ENCODE results near the gene B3GALNT2. TPM values are rescaled to one million over a fixed set of nuclear protein-coding genes. Genes with fewer than 3 reads are reported as not detected.

The B3GALNT2 gene
- total RNA-seq, 2 donors from 2014 or later = 17.7 to 24.9 TPM

DNA sequence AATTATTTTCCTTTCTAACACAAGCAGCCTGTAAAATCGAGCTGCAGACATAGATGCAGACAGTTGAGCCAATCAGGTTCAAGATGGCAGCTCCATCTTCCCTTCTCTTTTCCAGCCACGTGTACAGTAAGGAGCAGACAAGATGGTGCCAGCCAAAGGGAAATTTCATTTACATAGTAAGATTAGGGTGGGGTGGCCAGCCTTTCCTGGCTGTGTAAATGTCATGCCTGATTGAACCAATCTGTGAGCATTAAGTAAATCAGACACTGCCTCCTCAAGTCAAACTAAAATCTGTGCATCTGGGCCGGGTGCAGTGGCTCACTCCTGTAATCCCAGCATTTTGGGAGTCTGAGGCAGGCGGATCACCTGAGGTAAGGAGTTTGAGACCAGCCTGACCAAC, 76.8 kb downstream of the B3GALNT2 start:
- H3K9me3 ChIP-seq = no peaks in the 10 kb centered on the region
- no peaks in the 10 kb centered on the region for H3K36me3 ChIP-seq
- no peaks in the 10 kb centered on the region for H3K27me3 ChIP-seq
- H3K4me1 ChIP-seq = no peaks in the 10 kb centered on the region
- TF ChIP-seq, protein P1, sequence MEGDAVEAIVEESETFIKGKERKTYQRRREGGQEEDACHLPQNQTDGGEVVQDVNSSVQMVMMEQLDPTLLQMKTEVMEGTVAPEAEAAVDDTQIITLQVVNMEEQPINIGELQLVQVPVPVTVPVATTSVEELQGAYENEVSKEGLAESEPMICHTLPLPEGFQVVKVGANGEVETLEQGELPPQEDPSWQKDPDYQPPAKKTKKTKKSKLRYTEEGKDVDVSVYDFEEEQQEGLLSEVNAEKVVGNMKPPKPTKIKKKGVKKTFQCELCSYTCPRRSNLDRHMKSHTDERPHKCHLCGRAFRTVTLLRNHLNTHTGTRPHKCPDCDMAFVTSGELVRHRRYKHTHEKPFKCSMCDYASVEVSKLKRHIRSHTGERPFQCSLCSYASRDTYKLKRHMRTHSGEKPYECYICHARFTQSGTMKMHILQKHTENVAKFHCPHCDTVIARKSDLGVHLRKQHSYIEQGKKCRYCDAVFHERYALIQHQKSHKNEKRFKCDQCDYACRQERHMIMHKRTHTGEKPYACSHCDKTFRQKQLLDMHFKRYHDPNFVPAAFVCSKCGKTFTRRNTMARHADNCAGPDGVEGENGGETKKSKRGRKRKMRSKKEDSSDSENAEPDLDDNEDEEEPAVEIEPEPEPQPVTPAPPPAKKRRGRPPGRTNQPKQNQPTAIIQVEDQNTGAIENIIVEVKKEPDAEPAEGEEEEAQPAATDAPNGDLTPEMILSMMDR (IDR thresholded peaks at IDR 0.05) = no peak
- no peak overlapping the region for H3K9ac ChIP-seq (ENCODE audit: low read depth in 2 of 2, low read length in 2 of 2)
- no peak for DNase-seq
- intact Hi-C loops (cut with DNase I) = no loop called here
- H3K4me3 ChIP-seq = no peak overlapping the region
- no peak overlapping the region for H3K27ac ChIP-seq

DNA sequence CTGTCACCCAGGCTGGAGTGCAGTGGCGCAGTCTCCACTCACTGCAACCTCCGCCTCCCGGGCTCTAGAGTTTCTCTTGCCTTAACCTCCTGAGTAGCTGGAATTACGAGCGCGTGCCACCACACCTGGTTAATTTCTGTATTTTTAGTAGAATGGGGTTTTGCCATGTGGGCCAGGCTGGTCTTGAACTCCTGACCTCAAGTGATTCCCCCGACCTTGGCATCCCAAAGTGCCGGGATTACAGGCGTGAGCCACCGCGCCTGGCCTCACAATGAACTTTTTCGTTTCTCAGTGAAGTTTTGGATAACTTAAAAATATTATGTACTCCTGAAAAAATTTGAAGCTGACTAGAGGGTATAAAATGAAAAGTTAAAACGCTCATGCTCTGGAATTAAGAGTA, 77.6 kb downstream of the B3GALNT2 start:
- Histone ChIP-seq H3K36me3 (no peaks in the 10 kb centered on the region), H3K27ac (no peak overlapping the region), H3K27me3 (no peaks in the 10 kb centered on the region), H3K9ac (ENCODE audit: low read depth in 2 of 2, low read length in 2 of 2) (no peak overlapping the region), H3K9me3 (no peaks in the 10 kb centered on the region), H3K4me3 (no peak overlapping the region), H3K4me1 (no peaks in the 10 kb centered on the region)
- TF ChIP-seq, protein P1 (IDR thresholded peaks at IDR 0.05) = no peak
- intact Hi-C loops (cut with DNase I) = no loop called here
- DNase-seq = no peak

DNA sequence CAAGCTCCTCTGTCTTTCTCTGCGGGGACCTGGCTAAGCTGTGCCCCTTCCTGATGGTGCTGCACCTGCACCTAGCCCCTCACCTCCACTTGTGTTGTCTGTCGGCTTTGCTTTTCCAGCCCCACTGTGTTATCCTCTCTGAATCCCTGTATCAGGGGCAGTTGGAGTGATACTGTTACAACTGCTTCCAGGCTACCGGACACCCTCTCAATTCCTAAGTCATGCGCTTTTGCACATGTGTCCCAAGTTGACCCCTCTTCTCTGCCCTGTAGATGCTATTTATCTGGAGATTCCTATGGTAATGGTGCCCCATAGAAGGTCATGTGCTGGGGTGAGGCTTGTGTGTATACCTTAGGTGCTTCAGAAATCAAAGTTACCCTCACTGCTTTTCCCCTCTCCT, 78.1 kb downstream of the B3GALNT2 start:
- H3K4me1 ChIP-seq = no peaks in the 10 kb centered on the region
- DNase-seq = no peak
- no peaks in the 10 kb centered on the region for H3K36me3 ChIP-seq
- TF ChIP-seq, protein P1 (IDR thresholded peaks at IDR 0.05) = no peak
- intact Hi-C loops (cut with DNase I) = no loop called here
- no peaks in the 10 kb centered on the region for H3K27me3 ChIP-seq
- no peak overlapping the region for H3K9ac ChIP-seq (ENCODE audit: low read depth in 2 of 2, low read length in 2 of 2)
- H3K4me3 ChIP-seq = no peak overlapping the region
- no peaks in the 10 kb centered on the region for H3K9me3 ChIP-seq
- no peak overlapping the region for H3K27ac ChIP-seq

DNA sequence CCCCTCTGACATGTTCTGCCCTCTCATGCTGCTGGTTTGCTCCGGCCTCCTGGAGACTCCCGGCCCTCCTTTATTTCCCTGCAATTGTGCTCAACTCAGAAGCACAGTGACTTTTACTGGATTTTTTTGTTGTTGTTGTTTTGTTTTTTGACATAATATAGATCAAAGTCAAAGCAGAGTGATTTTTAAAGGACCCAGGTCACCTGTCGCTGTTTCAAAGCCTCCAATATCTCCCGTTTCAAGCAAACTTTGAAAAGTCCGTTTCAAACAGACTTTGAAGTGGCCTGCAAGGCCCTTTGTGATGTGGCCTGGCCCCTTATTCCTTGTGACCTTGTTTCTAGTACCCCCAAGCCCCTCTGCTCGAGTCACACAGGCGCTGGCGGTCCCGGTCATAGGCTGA, 78.9 kb downstream of the B3GALNT2 start:
- Histone ChIP-seq H3K27me3 (no peaks in the 10 kb centered on the region), H3K36me3 (no peaks in the 10 kb centered on the region), H3K9me3 (no peaks in the 10 kb centered on the region), H3K9ac (ENCODE audit: low read depth in 2 of 2, low read length in 2 of 2) (no peak overlapping the region), H3K4me1 (no peaks in the 10 kb centered on the region), H3K4me3 (no peak overlapping the region), H3K27ac (no peak overlapping the region)
- no peak for DNase-seq
- TF ChIP-seq, protein P1 (IDR thresholded peaks at IDR 0.05) = no peak
- intact Hi-C loops (cut with DNase I) = no loop called here

DNA sequence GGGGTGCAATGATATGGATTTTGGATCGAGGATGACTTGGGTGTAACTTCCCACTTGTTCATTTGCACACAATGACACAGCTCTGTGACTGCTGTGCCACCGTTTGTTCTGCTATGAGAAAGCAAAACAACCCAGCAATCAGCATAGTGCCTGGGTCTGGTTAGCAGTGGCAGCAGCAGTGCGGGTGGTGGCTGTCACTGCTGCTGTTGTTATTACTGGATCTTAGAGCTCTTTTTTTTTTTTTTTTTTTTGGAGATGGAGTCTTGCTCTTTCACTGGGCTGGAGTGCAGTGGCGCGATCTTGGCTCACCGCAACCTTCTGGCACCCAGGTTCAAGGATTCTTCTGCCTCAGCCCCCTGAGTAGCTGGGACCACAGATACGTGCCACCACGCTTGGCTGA, 80.2 kb downstream of the B3GALNT2 start:
- TF ChIP-seq, protein P1 (IDR thresholded peaks at IDR 0.05) = no peak
- H3K27ac ChIP-seq = no peak overlapping the region
- no peak overlapping the region for H3K4me3 ChIP-seq
- H3K4me1 ChIP-seq = no peaks in the 10 kb centered on the region
- H3K27me3 ChIP-seq = no peaks in the 10 kb centered on the region
- DNase-seq = no peak
- intact Hi-C loops (cut with DNase I) = no loop called here
- H3K9me3 ChIP-seq = no peaks in the 10 kb centered on the region
- no peaks in the 10 kb centered on the region for H3K36me3 ChIP-seq
- no peak overlapping the region for H3K9ac ChIP-seq (ENCODE audit: low read depth in 2 of 2, low read length in 2 of 2)

DNA sequence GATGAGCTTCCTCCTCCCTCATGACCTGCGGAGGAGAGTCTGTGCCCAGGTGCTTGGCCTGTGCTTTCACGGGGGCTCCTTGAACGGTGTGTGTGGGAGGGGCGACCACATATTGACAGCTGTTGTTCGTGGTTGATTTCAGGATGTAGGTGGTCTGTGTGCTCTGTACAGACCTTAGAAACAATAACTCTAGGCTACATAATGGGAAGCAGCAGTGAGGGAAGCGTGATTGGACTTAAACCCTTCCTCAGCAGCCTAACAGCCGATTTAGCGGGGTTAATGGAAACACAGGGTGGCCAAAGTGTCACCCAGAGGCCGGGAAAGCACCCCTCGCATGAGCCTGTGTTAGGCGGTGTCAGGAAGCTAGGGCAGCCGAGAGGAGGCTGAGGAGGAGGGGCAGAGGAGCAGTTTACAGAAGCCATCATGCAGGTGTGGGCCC, 81.0 kb downstream of the B3GALNT2 start:
- Histone ChIP-seq H3K4me1 (no peaks in the 10 kb centered on the region), H3K27me3 (no peaks in the 10 kb centered on the region), H3K27ac (no peak overlapping the region), H3K36me3 (no peaks in the 10 kb centered on the region), H3K9me3 (no peaks in the 10 kb centered on the region), H3K9ac (ENCODE audit: low read depth in 2 of 2, low read length in 2 of 2) (no peak overlapping the region), H3K4me3 (no peak overlapping the region)
- intact Hi-C loops (cut with DNase I) = no loop called here
- TF ChIP-seq, protein P1 (IDR thresholded peaks at IDR 0.05) = no peak
- no peak for DNase-seq
